IMR-90 (cell line): ENCODE data around the gene C16orf89. TPM values are rescaled to one million over a fixed set of nuclear protein-coding genes. Genes with fewer than 3 reads are reported as not detected.

Experiments used
- ATAC-seq: fragments of 200-7000 bp; cut with Tn5 transposase; 2 replicates; pipeline ENCODE4 v1.9.1; 2020; ENCODE audit warnings: low read depth, mild to moderate bottlenecking, moderate library complexity
- BruUV-seq: library from RNA; stranded (reverse); fragments of 400-500 nt; replicated peaks from 2 replicates; lab custom pipeline; 2021; lab: Mats Ljungman, UMichigan
- CTCF ChIA-PET: fragments of 300-600 bp; formaldehyde crosslinking; extraction: SDS; loops from one replicate; lab custom pipeline; 2021; ENCODE audit warnings: antibody characterized with exemption; lab: Yijun Ruan, JAX
- POLR2A ChIA-PET: fragments of 300-600 bp; sonication (Branson Sonifier 250); formaldehyde crosslinking; loops from one replicate; lab custom pipeline; 2022; ENCODE audit warnings: antibody characterized with exemption; ENCODE audit not compliant: unreplicated experiment; lab: Charles Lee
- DNase-seq: peaks from one replicate; pipeline ENCODE4 v3.0.0; 2013
- H2AFZ ChIP-seq: replicated peaks from 2 replicates; pipeline ENCODE3; 2013; ENCODE audit warnings: low read length, mild to moderate bottlenecking; ENCODE audit not compliant: poor library complexity
- H2AK5ac ChIP-seq: 2 replicates; pipeline ENCODE4 v1.6.1; 2013; ENCODE audit warnings: low read depth, low read length, inconsistent platforms
- H2AK9ac ChIP-seq: replicated peaks from 2 replicates; pipeline ENCODE3; 2013; ENCODE audit warnings: mild to moderate bottlenecking, low read depth, low read length, moderate library complexity; ENCODE audit not compliant: poor library complexity
- H2BK120ac ChIP-seq: 2 replicates; pipeline ENCODE4 v1.6.1; 2013; ENCODE audit warnings: low read depth, low read length, inconsistent platforms
- H2BK15ac ChIP-seq: 3 replicates; pipeline ENCODE4 v1.6.1; 2013; ENCODE audit warnings: low read depth, low read length, inconsistent platforms
- H2BK20ac ChIP-seq: 2 replicates; pipeline ENCODE4 v1.6.1; 2013; ENCODE audit warnings: low read depth, mild to moderate bottlenecking, inconsistent platforms, low read length, moderate library complexity
- H2BK5ac ChIP-seq: 2 replicates; pipeline ENCODE4 v1.6.1; 2013; ENCODE audit warnings: mild to moderate bottlenecking, low read depth, low read length, inconsistent platforms; ENCODE audit not compliant: poor library complexity, severe bottlenecking
- H3K14ac ChIP-seq: replicated peaks from 2 replicates; pipeline ENCODE4 v1.6.1; 2013; ENCODE audit warnings: low read depth, low read length, inconsistent platforms
- H3K18ac ChIP-seq: 2 replicates; pipeline ENCODE4 v1.6.1; 2013; ENCODE audit warnings: low read depth, low read length, control low read depth
- H3K23ac ChIP-seq: 2 replicates; pipeline ENCODE4 v1.6.1; 2013; ENCODE audit warnings: low read depth, low read length, inconsistent platforms
- H3K27ac ChIP-seq: 2 replicates; pipeline ENCODE4 v1.5.1; 2013; ENCODE audit warnings: mild to moderate bottlenecking, control low read depth, low read length; ENCODE audit not compliant: insufficient read depth
- H3K27me3 ChIP-seq: 2 replicates; pipeline ENCODE4 v1.6.1; 2013; ENCODE audit warnings: low read length; ENCODE audit not compliant: control insufficient read depth, insufficient read depth
- H3K36me3 ChIP-seq: 2 replicates; pipeline ENCODE4 v1.6.1; 2013; ENCODE audit warnings: low read length, mixed read lengths; ENCODE audit not compliant: control insufficient read depth, insufficient read depth
- H3K4ac ChIP-seq: 2 replicates; pipeline ENCODE4 v1.6.1; 2013; ENCODE audit warnings: low read depth, low read length, inconsistent platforms
- H3K4me1 ChIP-seq: 2 replicates; pipeline ENCODE4 v1.6.1; 2013; ENCODE audit warnings: low read length, mixed read lengths; ENCODE audit not compliant: control insufficient read depth, insufficient read depth
- H3K4me2 ChIP-seq: 2 replicates; pipeline ENCODE4 v1.6.1; 2013; ENCODE audit warnings: low read depth, mild to moderate bottlenecking, control low read depth, low read length, moderate library complexity
- H3K4me3 ChIP-seq: 2 replicates; pipeline ENCODE4 v1.5.1; 2013; ENCODE audit warnings: low read depth, mild to moderate bottlenecking, control low read depth, low read length, moderate library complexity; ENCODE audit not compliant: insufficient read depth
- H3K56ac ChIP-seq: 2 replicates; pipeline ENCODE4 v1.6.1; 2013; ENCODE audit warnings: low read length, inconsistent platforms; ENCODE audit not compliant: insufficient read depth; ENCODE audit errors: extremely low read depth
- H3K79me1 ChIP-seq, 2 experiments: 2 replicates each; pipeline ENCODE4 v1.6.1; 2013; ENCODE audit warnings: low read length in 2 of 2, inconsistent platforms in 1 of 2, low read depth in 1 of 2
- H3K9ac ChIP-seq: 2 replicates; pipeline ENCODE4 v1.6.1; 2013; ENCODE audit warnings: low read depth, low read length, control low read depth
- H3K9me1 ChIP-seq: 2 replicates; pipeline ENCODE4 v1.6.1; 2013; ENCODE audit warnings: low read length, inconsistent platforms; ENCODE audit not compliant: insufficient read depth
- H3K9me3 ChIP-seq: 2 replicates; pipeline ENCODE4 v1.6.1; 2013; ENCODE audit warnings: low read length; ENCODE audit not compliant: control insufficient read depth, insufficient read depth
- H4K20me1 ChIP-seq: 2 replicates; pipeline ENCODE4 v1.6.1; 2013; ENCODE audit warnings: low read length, inconsistent platforms; ENCODE audit not compliant: insufficient read depth
- H4K5ac ChIP-seq: 2 replicates; pipeline ENCODE4 v1.6.1; 2013; ENCODE audit warnings: mild to moderate bottlenecking, low read depth, low read length, control low read depth
- H4K8ac ChIP-seq, 2 experiments: 2 replicates each; pipeline ENCODE4 v1.6.1; 2013; ENCODE audit warnings: low read depth in 2 of 2, low read length in 2 of 2, control low read depth in 1 of 2, inconsistent platforms in 1 of 2
- H4K91ac ChIP-seq: 2 replicates; pipeline ENCODE4 v1.6.1; 2013; ENCODE audit warnings: low read depth, low read length, inconsistent platforms; ENCODE audit not compliant: insufficient read depth
- BHLHE40 ChIP-seq: fragments of 150-350 bp; IDR thresholded peaks from 2 replicates; pipeline ENCODE4 v1.6.1; 2016; ENCODE audit warnings: mild to moderate bottlenecking, low read depth, low read length
- CEBPB ChIP-seq: IDR thresholded peaks from 2 replicates; pipeline ENCODE4 v1.6.1; 2012; ENCODE audit warnings: low read depth, low read length, improper control_type of control experiment
- CHD1 ChIP-seq: IDR thresholded peaks from 2 replicates; pipeline ENCODE4 v1.6.1; 2012; ENCODE audit warnings: low read depth, low read length, improper control_type of control experiment
- ELK1 ChIP-seq: fragments of 150-350 bp; IDR thresholded peaks from 2 replicates; pipeline ENCODE4 v1.6.1; 2016; ENCODE audit warnings: low read depth, mild to moderate bottlenecking, low read length, moderate library complexity, borderline replicate concordance
- FOS ChIP-seq: fragments of 150-350 bp; IDR thresholded peaks from 2 replicates; pipeline ENCODE4 v1.6.1; 2016; ENCODE audit warnings: low read depth, low read length
- MAFK ChIP-seq: IDR thresholded peaks from 2 replicates; pipeline ENCODE4 v1.6.1; 2012; ENCODE audit warnings: low read depth, low read length, improper control_type of control experiment
- MAZ ChIP-seq: IDR thresholded peaks from 2 replicates; pipeline ENCODE4 v1.6.1; 2012; ENCODE audit warnings: low read depth, mild to moderate bottlenecking, low read length, improper control_type of control experiment, moderate library complexity, borderline replicate concordance
- MXI1 ChIP-seq: IDR thresholded peaks from 2 replicates; pipeline ENCODE4 v1.6.1; 2012; ENCODE audit warnings: low read depth, mild to moderate bottlenecking, low read length, moderate library complexity, borderline replicate concordance
- NFE2L2 ChIP-seq: fragments of 150-350 bp; IDR thresholded peaks from 2 replicates; pipeline ENCODE4 v1.6.1; 2016; ENCODE audit warnings: low read depth, mild to moderate bottlenecking, low read length
- POLR2A ChIP-seq: IDR thresholded peaks from 2 replicates; pipeline ENCODE4 v1.6.1; 2012; ENCODE audit warnings: mild to moderate bottlenecking, low read depth, low read length
- RAD21 ChIP-seq: IDR thresholded peaks from 2 replicates; pipeline ENCODE4 v1.6.1; 2012; ENCODE audit warnings: low read length, improper control_type of control experiment
- RCOR1 ChIP-seq: IDR thresholded peaks from 2 replicates; pipeline ENCODE4 v1.6.1; 2012; ENCODE audit warnings: mild to moderate bottlenecking, low read length, improper control_type of control experiment; ENCODE audit not compliant: insufficient replicate concordance
- RFX5 ChIP-seq: IDR thresholded peaks from 2 replicates; pipeline ENCODE4 v1.8.0; 2012; ENCODE audit warnings: low read depth, mild to moderate bottlenecking, low read length, moderate library complexity
- SMC3 ChIP-seq: fragments of 150-350 bp; IDR thresholded peaks from 2 replicates; pipeline ENCODE4 v1.6.1; 2016; ENCODE audit warnings: low read depth, mild to moderate bottlenecking, antibody characterized with exemption, low read length, moderate library complexity
- USF2 ChIP-seq: fragments of 150-350 bp; IDR thresholded peaks from 2 replicates; pipeline ENCODE4 v1.6.1; 2017; ENCODE audit warnings: mild to moderate bottlenecking, antibody characterized with exemption, low read length, low read depth
- WGBS, 2 experiments: methylation state at CpG; one replicate each; pipeline versions ENCODE4 v1.1.5 to v1.1.7; 2013; ENCODE audit warnings: missing lambda C conversion rate in 2 of 2; ENCODE audit not compliant: insufficient read length in 1 of 2; ENCODE audit errors: extremely low coverage in 2 of 2; 5-methylcytosine and 5-hydroxymethylcytosine counted together
- dilution Hi-C: fragments of 300-500 bp; cut with HindIII; formaldehyde crosslinking; loops from one replicate; pipeline ENCODE4 v1.14.3; 2018; ENCODE audit warnings: low sequenced_read_pairs; ENCODE audit not compliant: unreplicated experiment
- in situ Hi-C: fragments of 300-500 bp; cut with MboI; formaldehyde crosslinking; loops from 3 replicates; pipeline ENCODE4 v1.14.3; 2019; ENCODE audit warnings: low sequenced_read_pairs, inconsistent platforms, mixed read lengths
- intact Hi-C: fragments of 100-400 bp; cut with micrococcal nuclease; formaldehyde crosslinking; loops from 2 replicates; pipeline ENCODE4 v1.10.0; 2022
- polyA plus RNA-seq, 3 experiments: library from polyadenylated mRNA; depleted of rRNA; stranded (reverse); fragments of >200 nt; gene quantifications; 2 replicates each; pipeline ENCODE4 v1.2.3, GENCODE V29; 2012; ENCODE audit warnings: low replicate concordance in 1 of 3
- total RNA-seq: library from RNA; depleted of rRNA; stranded (reverse); fragments of >200 nt; gene quantifications from 2 replicates; pipeline ENCODE4 v1.2.3, GENCODE V29; 2012
- TF ChIP-seq, protein P1 (sequence below): conservative IDR thresholded peaks from 2 replicates; pipeline ENCODE4 v1.5.1; 2012; ENCODE audit warnings: mild to moderate bottlenecking, low read depth, low read length, improper control_type of control experiment

C16orf89 gene
- total and polyA plus RNA-seq, 2 of the 4 experiments (the other 2 are of a cell fraction): 0.17 to 0.18 TPM

DNA sequence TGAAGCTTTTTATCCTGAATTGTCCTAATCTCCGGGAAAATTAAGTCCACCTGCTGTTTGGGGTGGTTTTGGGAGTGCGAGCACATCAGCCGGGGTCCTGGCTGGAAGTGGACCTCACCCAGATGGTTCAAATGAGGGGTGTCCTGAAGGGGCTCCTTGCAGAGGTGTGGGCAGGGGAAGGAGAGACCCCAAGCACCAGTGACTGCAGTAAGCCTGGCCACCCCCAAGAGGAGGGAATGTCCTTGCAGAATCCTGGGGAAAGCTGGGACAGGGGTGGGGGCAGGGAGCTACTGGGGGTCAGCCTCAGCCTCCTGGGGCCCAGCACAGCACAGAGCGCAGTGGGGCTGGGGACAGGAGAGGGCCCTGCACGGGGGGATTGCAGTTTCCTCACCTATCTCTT is 61.4 kb downstream of the C16orf89 start:
- no peak for TF ChIP-seq CEBPB
- no peak for TF ChIP-seq MXI1
- no peak for TF ChIP-seq RFX5
- no peak for TF ChIP-seq BHLHE40
- TF ChIP-seq MAZ: no peak
- no peak for TF ChIP-seq RAD21
- TF ChIP-seq ELK1: no peak
- TF ChIP-seq FOS: no peak
- TF ChIP-seq NFE2L2: no peak
- TF ChIP-seq RCOR1: no peak
- no peak for TF ChIP-seq USF2
- no peak for TF ChIP-seq MAFK
- TF ChIP-seq POLR2A: no peak
- TF ChIP-seq, protein P1, sequence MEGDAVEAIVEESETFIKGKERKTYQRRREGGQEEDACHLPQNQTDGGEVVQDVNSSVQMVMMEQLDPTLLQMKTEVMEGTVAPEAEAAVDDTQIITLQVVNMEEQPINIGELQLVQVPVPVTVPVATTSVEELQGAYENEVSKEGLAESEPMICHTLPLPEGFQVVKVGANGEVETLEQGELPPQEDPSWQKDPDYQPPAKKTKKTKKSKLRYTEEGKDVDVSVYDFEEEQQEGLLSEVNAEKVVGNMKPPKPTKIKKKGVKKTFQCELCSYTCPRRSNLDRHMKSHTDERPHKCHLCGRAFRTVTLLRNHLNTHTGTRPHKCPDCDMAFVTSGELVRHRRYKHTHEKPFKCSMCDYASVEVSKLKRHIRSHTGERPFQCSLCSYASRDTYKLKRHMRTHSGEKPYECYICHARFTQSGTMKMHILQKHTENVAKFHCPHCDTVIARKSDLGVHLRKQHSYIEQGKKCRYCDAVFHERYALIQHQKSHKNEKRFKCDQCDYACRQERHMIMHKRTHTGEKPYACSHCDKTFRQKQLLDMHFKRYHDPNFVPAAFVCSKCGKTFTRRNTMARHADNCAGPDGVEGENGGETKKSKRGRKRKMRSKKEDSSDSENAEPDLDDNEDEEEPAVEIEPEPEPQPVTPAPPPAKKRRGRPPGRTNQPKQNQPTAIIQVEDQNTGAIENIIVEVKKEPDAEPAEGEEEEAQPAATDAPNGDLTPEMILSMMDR: no peak
- TF ChIP-seq SMC3: no peak
- TF ChIP-seq CHD1: no peak
- Histone ChIP-seq H2BK120ac (no peak overlapping the region), H3K4me3 (no peak overlapping the region), H2BK5ac (no peak overlapping the region), H3K23ac (no peak overlapping the region), H3K79me1 (no peaks in the 10 kb centered on the region), H3K4ac (no peak overlapping the region), H3K36me3 (no peaks in the 10 kb centered on the region), H2AK9ac (no peak overlapping the region), H3K14ac (no peak overlapping the region), H3K27ac (no peak overlapping the region), H3K18ac (no peak overlapping the region), H4K91ac (no peak overlapping the region), H3K27me3 (peaks cover 9% of the 10 kb centered on the region), H3K9me1 (no peaks in the 10 kb centered on the region), H4K8ac (no peak overlapping the region), H3K4me1 (no peaks in the 10 kb centered on the region), H4K5ac (no peak overlapping the region), H3K4me2 (no peak overlapping the region), H4K20me1 (no peaks in the 10 kb centered on the region), H2BK20ac (no peak overlapping the region), H2AK5ac (no peak overlapping the region), H2AFZ (no peak overlapping the region), H3K9me3 (no peaks in the 10 kb centered on the region), H3K56ac (no peak overlapping the region), H3K9ac (no peak overlapping the region), H2BK15ac (no peak overlapping the region)
- DNase-seq (no peak), ATAC-seq (no peak)
- CTCF ChIA-PET: no interaction called here
- intact Hi-C loops: no loop called here
- POLR2A ChIA-PET: no interaction called here
- 40% methylated on average over 1 of the region's 5 CpGs; no CpG with 5 or more reads in 1 of the 2 experiments for WGBS, 2 experiments
- no TSS peak for BruUV-seq
- dilution Hi-C loops: no loop called here
- in situ Hi-C loops: no loop called here
